AG10803 (cell line): ENCODE measurements around the gene NLGN4X.
A peak's percentile ranks its signal among the peaks of the same experiment; 100 is the strongest.

ENCODE experiments used
- DNase-seq: peaks from one replicate; pipeline ENCODE4 v3.0.0; 2010; ENCODE audit warnings: low read depth
- H3K4me3 ChIP-seq: 2 replicates; pipeline ENCODE4 v1.5.1; 2011; ENCODE audit warnings: mild to moderate bottlenecking, low read length, control low read depth
- CTCF ChIP-seq: conservative IDR thresholded peaks from 2 replicates; pipeline ENCODE4 v1.5.1; 2011; ENCODE audit warnings: mild to moderate bottlenecking, low read length, control low read depth, inconsistent platforms

NLGN4X gene

DNA sequence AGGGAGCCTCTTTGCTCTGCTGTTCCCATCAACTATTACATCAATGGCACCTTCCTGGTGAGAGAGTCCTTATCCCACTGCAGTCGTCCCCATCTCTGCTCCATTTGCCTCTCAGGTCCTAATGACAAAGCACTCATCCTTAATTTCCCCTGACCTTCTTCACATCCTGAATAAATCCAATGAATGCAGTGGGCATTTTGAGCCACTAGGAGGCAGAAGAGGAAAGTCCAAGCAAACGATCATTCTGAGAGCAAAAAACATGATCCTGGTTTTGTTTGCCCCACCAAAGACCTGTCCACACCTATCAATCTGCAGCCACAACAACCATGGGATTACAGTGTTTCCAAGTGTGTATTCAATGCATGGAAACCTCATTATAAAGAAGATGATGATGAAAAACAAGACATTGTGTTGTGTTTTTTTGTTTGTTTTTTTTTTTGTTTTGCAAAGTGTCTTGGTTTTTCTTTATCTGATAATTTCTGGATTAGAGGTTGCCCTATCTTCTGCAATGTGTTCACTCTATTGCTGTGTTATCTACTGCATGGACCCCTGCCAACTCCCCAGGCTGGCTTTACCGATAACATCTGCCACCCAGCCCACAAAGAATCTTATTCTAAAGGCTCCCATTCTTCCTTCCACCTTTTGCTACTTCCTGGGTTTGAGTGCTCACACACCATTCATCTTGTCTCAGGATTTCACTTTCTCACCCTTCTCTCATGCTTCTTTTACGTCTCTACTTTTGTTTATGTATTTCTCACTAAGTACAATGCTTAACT is 207.2 kb downstream of the NLGN4X start:
- peak; percentile 0 for DNase-seq

DNA sequence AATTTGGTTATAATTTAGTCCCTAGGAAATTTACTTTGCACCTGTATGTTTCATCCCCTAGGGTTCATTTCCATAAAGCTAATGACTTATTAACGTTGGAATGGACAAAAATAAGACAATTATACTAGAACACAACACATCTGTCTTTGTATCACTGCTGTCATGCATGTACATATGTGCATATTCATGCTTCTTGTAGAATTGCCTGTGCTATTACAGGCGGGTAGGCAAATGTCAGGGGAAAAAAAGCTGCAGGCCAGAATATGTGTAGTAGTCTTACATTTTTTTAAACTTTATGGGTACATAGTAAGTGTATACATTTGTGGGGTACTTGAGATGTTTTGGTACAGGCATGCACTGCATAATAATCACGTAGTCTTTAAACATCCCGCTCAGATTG is 209.6 kb downstream of the NLGN4X start:
- no peak overlapping the region for H3K4me3 ChIP-seq
- DNase-seq, result no peak
- no peak for TF ChIP-seq CTCF

More for the DNA sequence above, 207.2 kb downstream of the NLGN4X start:
- peak; percentile 55 for TF ChIP-seq CTCF
- H3K4me3 ChIP-seq, result no peak overlapping the region

DNA sequence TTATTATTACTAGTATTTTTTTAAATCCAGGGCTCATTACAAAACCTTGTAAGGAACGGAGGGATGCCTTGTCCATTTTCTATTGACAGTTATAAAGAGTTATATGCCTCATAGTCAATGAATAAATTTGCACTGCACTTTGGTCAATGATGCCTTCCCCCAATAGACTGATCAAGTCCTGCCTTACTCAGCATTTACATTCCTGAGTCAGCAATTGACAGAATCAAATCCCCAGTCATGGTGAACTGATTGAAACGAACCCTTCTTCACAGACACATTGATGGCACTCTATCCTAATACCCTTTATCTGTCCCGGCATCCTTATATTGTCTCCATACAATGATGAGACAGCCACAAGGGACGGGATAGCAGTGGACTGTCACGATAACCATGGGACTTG is 213.2 kb downstream of the NLGN4X start:
- TF ChIP-seq CTCF, result no peak
- no peak for DNase-seq
- H3K4me3 ChIP-seq, result no peak overlapping the region

DNA sequence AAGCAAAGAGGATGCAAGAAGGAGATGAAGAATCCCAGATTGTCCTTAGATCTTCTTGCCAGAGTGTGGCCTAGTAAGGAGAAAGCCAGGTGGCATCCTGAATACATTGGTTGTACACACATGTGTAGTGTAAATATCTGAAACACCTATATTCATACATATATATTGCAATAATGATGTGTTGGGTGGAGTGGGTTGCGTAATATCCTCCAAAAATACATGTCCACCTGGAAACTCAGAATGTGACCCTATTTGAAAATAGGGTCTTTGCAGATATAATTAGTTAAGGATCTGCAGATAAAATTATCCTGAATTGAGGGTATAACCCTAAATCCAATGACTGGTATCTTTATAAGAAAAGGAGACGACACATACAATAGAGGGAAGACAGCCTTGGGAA is 216.3 kb downstream of the NLGN4X start:
- no peak for TF ChIP-seq CTCF
- DNase-seq, result no peak
- no peak overlapping the region for H3K4me3 ChIP-seq

GRCh38 chrX:6005856-6006255 is 222.8 kb downstream of the NLGN4X start:
- no peak for DNase-seq
- no peak overlapping the region for H3K4me3 ChIP-seq
- no peak for TF ChIP-seq CTCF

GRCh38 chrX:6004529-6004928 is 224.1 kb downstream of the NLGN4X start:
- H3K4me3 ChIP-seq, result no peak overlapping the region
- TF ChIP-seq CTCF, result no peak
- DNase-seq, result no peak

GRCh38 chrX:6002056-6002455 is 226.6 kb downstream of the NLGN4X start:
- DNase-seq, result no peak
- TF ChIP-seq CTCF, result no peak
- H3K4me3 ChIP-seq, result no peak overlapping the region
